ENCODE data around the gene NTM. TPM values are rescaled to one million over a fixed set of nuclear protein-coding genes. Genes with fewer than 3 reads are reported as not detected.

The NTM gene
- polyA plus RNA-seq, 4 donors = 0.94 to 3.1 (median 1.4) TPM; not detected in 1

DNA sequence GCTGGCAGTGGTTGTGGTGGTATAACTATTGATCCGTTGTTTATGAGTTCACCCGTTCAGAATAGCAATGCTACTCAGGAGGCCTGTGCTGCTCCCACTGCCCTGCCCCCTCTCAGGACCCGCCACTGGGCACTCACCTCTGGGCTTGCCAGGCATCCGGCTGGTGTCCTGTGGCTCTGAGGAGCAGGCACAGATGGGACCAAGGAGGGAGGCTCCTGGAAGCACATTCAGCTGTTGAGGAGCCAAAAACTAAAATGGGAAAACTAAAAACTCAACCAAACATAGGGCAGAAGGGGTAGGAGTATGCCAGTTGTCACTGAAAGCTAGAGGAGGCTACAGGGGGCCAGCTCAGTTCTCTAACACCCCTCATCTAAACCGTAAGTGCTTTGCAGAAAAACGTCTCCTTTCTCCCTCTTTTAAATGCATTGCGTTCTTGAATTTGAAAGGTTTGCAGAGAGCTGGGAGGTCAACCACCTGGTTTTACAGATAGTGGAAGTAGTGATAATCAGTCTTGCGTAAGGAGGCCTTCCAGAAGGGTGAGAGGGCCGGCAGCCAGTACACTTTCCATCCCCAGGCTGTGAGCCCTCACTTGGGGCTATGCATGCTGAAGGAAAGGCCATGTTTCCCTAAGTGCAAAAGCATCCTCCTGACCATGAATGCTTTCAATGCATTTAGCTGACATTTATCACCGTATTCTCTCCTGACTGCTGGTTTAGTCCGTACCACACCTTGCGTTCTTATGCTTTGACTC, 547.4 kb downstream of the NTM start:
- DNase-seq (no peak), FAIRE-seq (no peak)
- Histone ChIP-seq H3K36me3 (ENCODE audit: control insufficient read depth in 3 of 3, insufficient read depth in 2 of 3, low read depth in 1 of 3, low read length in 3 of 3) (no peaks in the 10 kb centered on the region), H3K9me3 (ENCODE audit: control insufficient read depth in 2 of 2, insufficient read depth in 1 of 2, low read depth in 1 of 2, low read length in 1 of 2) (no peaks in the 10 kb centered on the region), H3K4me3 (ENCODE audit: low read depth in 1 of 3, low read length in 3 of 3) (no peak overlapping the region), H3K27me3 (ENCODE audit: control insufficient read depth in 3 of 3, insufficient read depth in 3 of 3, low read length in 3 of 3) (peaks cover 0 to 7% (median 0%) of the 10 kb centered on the region in 3 donors), H3K27ac (ENCODE audit: low read depth in 1 of 3, low read length in 2 of 3) (no peak overlapping the region), H3K4me1 (ENCODE audit: control insufficient read depth in 3 of 3, insufficient read depth in 2 of 3, low read depth in 1 of 3, low read length in 2 of 3) (no peaks in the 10 kb centered on the region)
- WGBS, 3 donors = 59 to 71% (median 68%) methylated on average over 12 of the region's 12 CpGs

DNA sequence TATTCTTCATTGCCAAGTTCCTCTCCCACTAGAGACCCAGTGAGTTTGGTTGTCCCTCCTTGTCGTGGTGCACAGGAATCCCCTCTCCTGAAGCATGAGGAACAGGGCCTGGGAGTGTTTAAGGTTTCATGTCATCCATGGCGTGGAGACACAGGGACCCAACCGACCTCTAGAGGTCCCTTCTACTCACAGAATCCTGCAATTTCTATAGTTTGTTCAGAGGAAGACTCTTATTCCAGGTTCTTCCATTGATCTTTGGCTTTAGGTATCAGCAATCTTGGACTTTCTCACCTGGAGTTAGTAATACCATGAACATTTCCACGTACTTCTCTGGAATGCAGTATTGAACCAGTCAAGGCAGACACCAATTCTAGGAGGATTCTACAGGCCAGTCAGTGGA, 548.2 kb downstream of the NTM start:
- Histone ChIP-seq H3K4me1 (ENCODE audit: control insufficient read depth in 3 of 3, insufficient read depth in 2 of 3, low read depth in 1 of 3, low read length in 2 of 3) (no peaks in the 10 kb centered on the region), H3K9me3 (ENCODE audit: control insufficient read depth in 2 of 2, insufficient read depth in 1 of 2, low read depth in 1 of 2, low read length in 1 of 2) (no peaks in the 10 kb centered on the region), H3K27me3 (ENCODE audit: control insufficient read depth in 3 of 3, insufficient read depth in 3 of 3, low read length in 3 of 3) (peaks cover 0 to 5% (median 0%) of the 10 kb centered on the region in 3 donors), H3K36me3 (ENCODE audit: control insufficient read depth in 3 of 3, insufficient read depth in 2 of 3, low read depth in 1 of 3, low read length in 3 of 3) (no peaks in the 10 kb centered on the region), H3K4me3 (ENCODE audit: low read depth in 1 of 3, low read length in 3 of 3) (no peak overlapping the region), H3K27ac (ENCODE audit: low read depth in 1 of 3, low read length in 2 of 3) (no peak overlapping the region)
- FAIRE-seq = no peak
- WGBS, 3 donors = 63 to 79% (median 68%) methylated on average over 4 of the region's 4 CpGs
- no peak for DNase-seq

GRCh38 chr11:131922220-131922619, 551.8 kb downstream of the NTM start:
- Histone ChIP-seq H3K9me3 (ENCODE audit: control insufficient read depth in 2 of 2, insufficient read depth in 1 of 2, low read depth in 1 of 2, low read length in 1 of 2) (no peaks in the 10 kb centered on the region), H3K4me3 (ENCODE audit: low read depth in 1 of 3, low read length in 3 of 3) (no peak overlapping the region), H3K27ac (ENCODE audit: low read depth in 1 of 3, low read length in 2 of 3) (no peak overlapping the region), H3K27me3 (ENCODE audit: control insufficient read depth in 3 of 3, insufficient read depth in 3 of 3, low read length in 3 of 3) (peaks cover 0 to 4% (median 0%) of the 10 kb centered on the region in 3 donors), H3K36me3 (ENCODE audit: control insufficient read depth in 3 of 3, insufficient read depth in 2 of 3, low read depth in 1 of 3, low read length in 3 of 3) (no peaks in the 10 kb centered on the region), H3K4me1 (ENCODE audit: control insufficient read depth in 3 of 3, insufficient read depth in 2 of 3, low read depth in 1 of 3, low read length in 2 of 3) (peaks cover 0 to 5% (median 0%) of the 10 kb centered on the region in 3 donors)
- DNase-seq (no peak), FAIRE-seq (no peak)
- WGBS, 3 donors = 78 to 88% (median 83%) methylated on average over 6 of the region's 6 CpGs

DNA sequence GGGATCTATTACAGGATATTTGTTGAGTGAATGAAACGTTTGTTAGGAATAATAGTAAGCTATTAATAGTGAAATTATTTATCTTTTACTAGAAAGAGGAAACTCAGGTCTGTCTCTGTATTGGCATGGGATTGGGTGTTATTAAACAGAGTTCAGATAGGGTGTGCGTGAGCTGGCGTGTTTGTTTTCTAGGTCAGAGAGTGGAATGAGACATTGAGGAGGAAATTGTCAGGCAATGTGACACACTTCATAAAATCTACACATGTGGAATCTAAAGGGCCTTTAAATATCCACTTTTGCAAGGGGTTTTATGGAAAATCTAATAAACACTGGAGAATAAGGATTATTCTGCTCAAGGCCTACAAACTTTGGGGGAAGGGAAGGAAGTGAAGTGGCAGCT, 552.9 kb downstream of the NTM start:
- H3K36me3 ChIP-seq (ENCODE audit: control insufficient read depth in 3 of 3, insufficient read depth in 2 of 3, low read depth in 1 of 3, low read length in 3 of 3) = no peaks in the 10 kb centered on the region
- peaks cover 0 to 4% (median 0%) of the 10 kb centered on the region in 3 donors for H3K27me3 ChIP-seq (ENCODE audit: control insufficient read depth in 3 of 3, insufficient read depth in 3 of 3, low read length in 3 of 3)
- FAIRE-seq (no peak), DNase-seq (no peak)
- H3K27ac ChIP-seq (ENCODE audit: low read depth in 1 of 3, low read length in 2 of 3) = no peak overlapping the region
- peaks cover 0 to 5% (median 0%) of the 10 kb centered on the region in 3 donors for H3K4me1 ChIP-seq (ENCODE audit: control insufficient read depth in 3 of 3, insufficient read depth in 2 of 3, low read depth in 1 of 3, low read length in 2 of 3)
- no peaks in the 10 kb centered on the region for H3K9me3 ChIP-seq (ENCODE audit: control insufficient read depth in 2 of 2, insufficient read depth in 1 of 2, low read depth in 1 of 2, low read length in 1 of 2)
- no peak overlapping the region for H3K4me3 ChIP-seq (ENCODE audit: low read depth in 1 of 3, low read length in 3 of 3)
- 18 to 56% (median 33%) methylated on average over 3 of the region's 3 CpGs for WGBS, 3 donors

GRCh38 chr11:131924001-131924400, 553.6 kb downstream of the NTM start:
- Histone ChIP-seq H3K27ac (ENCODE audit: low read depth in 1 of 3, low read length in 2 of 3) (no peak overlapping the region), H3K9me3 (ENCODE audit: control insufficient read depth in 2 of 2, insufficient read depth in 1 of 2, low read depth in 1 of 2, low read length in 1 of 2) (no peaks in the 10 kb centered on the region), H3K36me3 (ENCODE audit: control insufficient read depth in 3 of 3, insufficient read depth in 2 of 3, low read depth in 1 of 3, low read length in 3 of 3) (no peaks in the 10 kb centered on the region), H3K27me3 (ENCODE audit: control insufficient read depth in 3 of 3, insufficient read depth in 3 of 3, low read length in 3 of 3) (peaks cover 0 to 4% (median 0%) of the 10 kb centered on the region in 3 donors), H3K4me3 (ENCODE audit: low read depth in 1 of 3, low read length in 3 of 3) (no peak overlapping the region), H3K4me1 (ENCODE audit: control insufficient read depth in 3 of 3, insufficient read depth in 2 of 3, low read depth in 1 of 3, low read length in 2 of 3) (peaks cover 0 to 5% (median 0%) of the 10 kb centered on the region in 3 donors)
- no peak for DNase-seq
- FAIRE-seq = no peak
- 59 to 71% (median 65%) methylated on average over 8 of the region's 8 CpGs for WGBS, 3 donors

DNA sequence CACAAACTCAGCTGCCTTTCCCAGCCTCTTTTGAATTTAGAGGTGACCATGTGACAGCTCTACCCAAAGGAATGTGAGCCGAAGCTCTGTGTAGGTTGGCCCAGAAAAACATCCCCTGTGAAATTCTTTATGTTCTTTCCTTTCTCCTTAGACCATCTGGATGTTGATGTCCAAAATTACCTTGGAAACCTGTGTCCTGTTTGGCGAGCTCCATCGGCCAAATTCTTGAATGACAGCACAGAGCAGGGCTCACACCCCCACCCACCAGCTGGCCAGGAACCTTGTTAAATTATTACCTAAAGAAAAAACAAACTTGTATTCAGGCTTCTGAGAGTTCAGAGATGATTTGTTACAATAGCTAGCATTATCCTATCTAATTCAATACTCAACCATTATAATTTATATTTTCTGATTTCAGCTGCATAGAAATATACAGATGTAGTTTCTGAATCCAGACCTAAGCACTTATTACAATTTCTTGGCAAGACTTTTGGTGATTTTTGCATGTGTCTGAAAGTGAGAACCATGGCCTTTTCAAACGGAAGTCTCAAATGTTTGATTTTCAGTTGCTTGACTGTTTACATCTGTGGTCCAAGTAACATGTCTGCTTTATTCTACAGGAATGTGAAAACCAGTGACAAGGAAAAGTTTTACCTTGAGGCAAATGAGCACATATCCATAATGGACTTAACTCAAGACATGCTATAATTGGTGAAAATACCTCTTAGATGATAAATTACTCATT, 554.2 kb downstream of the NTM start:
- FAIRE-seq = no peak
- Histone ChIP-seq H3K9me3 (ENCODE audit: control insufficient read depth in 2 of 2, insufficient read depth in 1 of 2, low read depth in 1 of 2, low read length in 1 of 2) (no peaks in the 10 kb centered on the region), H3K4me3 (ENCODE audit: low read depth in 1 of 3, low read length in 3 of 3) (no peak overlapping the region), H3K27ac (ENCODE audit: low read depth in 1 of 3, low read length in 2 of 3) (no peak overlapping the region), H3K4me1 (ENCODE audit: control insufficient read depth in 3 of 3, insufficient read depth in 2 of 3, low read depth in 1 of 3, low read length in 2 of 3) (peaks cover 0 to 5% (median 0%) of the 10 kb centered on the region in 3 donors), H3K27me3 (ENCODE audit: control insufficient read depth in 3 of 3, insufficient read depth in 3 of 3, low read length in 3 of 3) (peaks cover 0 to 4% (median 0%) of the 10 kb centered on the region in 3 donors), H3K36me3 (ENCODE audit: control insufficient read depth in 3 of 3, insufficient read depth in 2 of 3, low read depth in 1 of 3, low read length in 3 of 3) (no peaks in the 10 kb centered on the region)
- no peak for DNase-seq
- WGBS, 3 donors = 35 to 39% (median 35%) methylated on average over 4 of the region's 4 CpGs

DNA sequence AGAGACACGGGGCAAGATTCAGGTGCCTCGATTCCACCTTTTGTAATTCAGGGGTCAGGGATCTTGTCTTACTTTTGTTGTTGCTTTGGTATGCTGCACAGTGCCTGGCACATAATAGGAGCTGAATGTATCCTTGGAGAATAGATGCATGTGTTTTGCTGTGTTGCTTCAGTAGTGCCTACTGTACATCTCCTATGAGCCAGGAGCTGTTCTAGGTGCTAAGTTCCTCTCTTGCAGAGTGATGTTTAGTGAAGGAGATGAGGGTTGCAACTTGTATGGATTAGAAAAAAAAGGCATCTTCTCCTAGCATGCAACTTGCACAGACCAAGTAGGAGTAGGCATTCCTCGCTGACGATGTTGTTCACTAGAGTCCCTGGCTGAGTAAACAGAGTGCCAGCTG, 555.4 kb downstream of the NTM start:
- no peak for FAIRE-seq
- Histone ChIP-seq H3K36me3 (ENCODE audit: control insufficient read depth in 3 of 3, insufficient read depth in 2 of 3, low read depth in 1 of 3, low read length in 3 of 3) (no peaks in the 10 kb centered on the region), H3K27me3 (ENCODE audit: control insufficient read depth in 3 of 3, insufficient read depth in 3 of 3, low read length in 3 of 3) (no peaks in the 10 kb centered on the region), H3K4me1 (ENCODE audit: control insufficient read depth in 3 of 3, insufficient read depth in 2 of 3, low read depth in 1 of 3, low read length in 2 of 3) (peaks cover 0 to 5% (median 0%) of the 10 kb centered on the region in 3 donors), H3K9me3 (ENCODE audit: control insufficient read depth in 2 of 2, insufficient read depth in 1 of 2, low read depth in 1 of 2, low read length in 1 of 2) (no peaks in the 10 kb centered on the region), H3K4me3 (ENCODE audit: low read depth in 1 of 3, low read length in 3 of 3) (no peak overlapping the region), H3K27ac (ENCODE audit: low read depth in 1 of 3, low read length in 2 of 3) (no peak overlapping the region)
- no peak for DNase-seq
- 83 to 90% (median 90%) methylated on average over 4 of the region's 4 CpGs for WGBS, 3 donors

DNA sequence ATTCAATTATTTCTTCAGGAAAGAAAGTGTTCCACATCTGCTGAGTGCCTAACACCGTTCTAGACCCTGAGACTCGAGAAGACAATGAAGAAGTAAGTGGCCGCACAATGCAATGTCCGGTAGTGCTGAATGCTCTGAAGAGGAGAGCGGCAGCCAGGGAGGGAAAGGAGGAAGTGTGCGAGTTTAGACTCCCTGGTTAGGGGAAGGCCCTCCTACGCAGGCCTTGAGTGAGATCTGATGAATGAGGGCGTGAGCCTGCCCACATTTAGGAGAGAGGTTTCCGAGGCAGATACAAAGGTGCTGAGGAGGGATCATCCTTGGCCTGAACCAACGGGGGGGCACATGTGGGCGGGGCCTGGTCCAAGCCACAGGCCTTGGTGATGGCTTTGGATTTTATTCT, 558.6 kb downstream of the NTM start:
- H3K4me3 ChIP-seq (ENCODE audit: low read depth in 1 of 3, low read length in 3 of 3) = no peak overlapping the region
- FAIRE-seq = no peak
- H3K9me3 ChIP-seq (ENCODE audit: control insufficient read depth in 2 of 2, insufficient read depth in 1 of 2, low read depth in 1 of 2, low read length in 1 of 2) = no peaks in the 10 kb centered on the region
- H3K27me3 ChIP-seq (ENCODE audit: control insufficient read depth in 3 of 3, insufficient read depth in 3 of 3, low read length in 3 of 3) = no peaks in the 10 kb centered on the region
- 73 to 78% (median 74%) methylated on average over 11 of the region's 11 CpGs for WGBS, 3 donors
- DNase-seq = no peak
- H3K36me3 ChIP-seq (ENCODE audit: control insufficient read depth in 3 of 3, insufficient read depth in 2 of 3, low read depth in 1 of 3, low read length in 3 of 3) = no peaks in the 10 kb centered on the region
- H3K27ac ChIP-seq (ENCODE audit: low read depth in 1 of 3, low read length in 2 of 3) = no peak overlapping the region
- H3K4me1 ChIP-seq (ENCODE audit: control insufficient read depth in 3 of 3, insufficient read depth in 2 of 3, low read depth in 1 of 3, low read length in 2 of 3) = peaks cover 0 to 5% (median 0%) of the 10 kb centered on the region in 3 donors

Data from small intestine (tissue), 7 donors.